Endodermal cell (in vitro differentiated cells): ENCODE measurements around the gene CCDC92B. TPM values are rescaled to one million over a fixed set of nuclear protein-coding genes. Genes with fewer than 3 reads are reported as not detected.

ENCODE experiments used
- DNase-seq: peaks from one replicate; pipeline ENCODE4 v3.0.0-alpha.2; 2017
- H3K27ac ChIP-seq: 2 replicates; pipeline ENCODE4 v1.5.1; 2013; ENCODE audit warnings: mild to moderate bottlenecking, low read depth, low read length, moderate library complexity
- H3K27me3 ChIP-seq: 2 replicates; pipeline ENCODE4 v1.6.1; 2013; ENCODE audit warnings: mild to moderate bottlenecking, low read length, moderate library complexity; ENCODE audit not compliant: insufficient read depth, control insufficient read depth, poor library complexity, severe bottlenecking
- H3K36me3 ChIP-seq: 2 replicates; pipeline ENCODE4 v1.7.0; 2013; ENCODE audit warnings: mild to moderate bottlenecking, low read length, moderate library complexity; ENCODE audit not compliant: control insufficient read depth, insufficient read depth
- H3K4me1 ChIP-seq: one replicate; pipeline ENCODE4 v1.7.0; 2013; ENCODE audit warnings: low read length; ENCODE audit not compliant: control insufficient read depth, insufficient read depth
- H3K4me3 ChIP-seq: 2 replicates; pipeline ENCODE4 v1.5.1; 2013; ENCODE audit warnings: mild to moderate bottlenecking, low read length, moderate library complexity
- H3K9ac ChIP-seq: 2 replicates; pipeline ENCODE4 v1.6.1; 2013; ENCODE audit warnings: mild to moderate bottlenecking, low read length, moderate library complexity; ENCODE audit not compliant: poor library complexity, severe bottlenecking; ENCODE audit errors: extremely low read depth
- H3K9me3 ChIP-seq: 2 replicates; pipeline ENCODE4 v1.6.1; 2013; ENCODE audit warnings: mild to moderate bottlenecking, low read length, moderate library complexity; ENCODE audit not compliant: control insufficient read depth
- H3K27ac Mint-ChIP-seq: 2 replicates; pipeline ENCODE4 v1.8.0; 2020; ENCODE audit warnings: mixed read lengths
- H3K27me3 Mint-ChIP-seq: 2 replicates; pipeline ENCODE4 v1.8.0; 2021; ENCODE audit warnings: mild to moderate bottlenecking, mixed read lengths; ENCODE audit not compliant: insufficient read depth
- H3K36me3 Mint-ChIP-seq: 2 replicates; pipeline ENCODE4 v1.8.0; 2020; ENCODE audit warnings: low read depth, mixed read lengths
- H3K4me1 Mint-ChIP-seq: 2 replicates; pipeline ENCODE4 v1.8.0; 2020; ENCODE audit warnings: mixed read lengths
- H3K4me3 Mint-ChIP-seq: 2 replicates; pipeline ENCODE4 v1.8.0; 2020; ENCODE audit warnings: mild to moderate bottlenecking, moderate library complexity, mixed read lengths
- H3K9me3 Mint-ChIP-seq: 2 replicates; pipeline ENCODE4 v1.8.0; 2020; ENCODE audit warnings: mild to moderate bottlenecking, mixed read lengths
- WGBS, 2 experiments: methylation state at CpG; one replicate each; pipeline versions ENCODE4 v1.1.5 to v1.1.7; 2013; ENCODE audit warnings: missing lambda C conversion rate in 2 of 2, mixed read lengths in 1 of 2; ENCODE audit not compliant: insufficient coverage in 1 of 2, insufficient read length in 1 of 2; 5-methylcytosine and 5-hydroxymethylcytosine counted together
- total RNA-seq, 2 donors: library from RNA; stranded (reverse); fragmentation: NEBNext Ultra II Directional in 1 of 2; extraction: Animal tissue kit (Norgen Biotek cat#: 25700) in 1 of 2; gene quantifications; 2 replicates in 1 of 2; 3 replicates in 1 of 2; pipeline ENCODE4 v1.2.1, GENCODE V29; 2021
- TF ChIP-seq, protein P1 (sequence below): fragments of 200-600 bp; sonication (generic); conservative IDR thresholded peaks from 2 replicates; pipeline ENCODE4 v1.5.0; 2021; ENCODE audit warnings: antibody characterized with exemption, mild to moderate bottlenecking

CCDC92B gene
- total RNA-seq, 2 donors from 2014 or later: 4.3 to 5.8 TPM

- H3K27ac Mint-ChIP-seq: no peak overlapping the region
- WGBS, 2 experiments: 95 to 96% methylated on average over 29 to 40 of the region's 40 CpGs
Observed at GRCh38 chr17:2697611-2698162, 51.8 kb downstream of the CCDC92B start.

DNA sequence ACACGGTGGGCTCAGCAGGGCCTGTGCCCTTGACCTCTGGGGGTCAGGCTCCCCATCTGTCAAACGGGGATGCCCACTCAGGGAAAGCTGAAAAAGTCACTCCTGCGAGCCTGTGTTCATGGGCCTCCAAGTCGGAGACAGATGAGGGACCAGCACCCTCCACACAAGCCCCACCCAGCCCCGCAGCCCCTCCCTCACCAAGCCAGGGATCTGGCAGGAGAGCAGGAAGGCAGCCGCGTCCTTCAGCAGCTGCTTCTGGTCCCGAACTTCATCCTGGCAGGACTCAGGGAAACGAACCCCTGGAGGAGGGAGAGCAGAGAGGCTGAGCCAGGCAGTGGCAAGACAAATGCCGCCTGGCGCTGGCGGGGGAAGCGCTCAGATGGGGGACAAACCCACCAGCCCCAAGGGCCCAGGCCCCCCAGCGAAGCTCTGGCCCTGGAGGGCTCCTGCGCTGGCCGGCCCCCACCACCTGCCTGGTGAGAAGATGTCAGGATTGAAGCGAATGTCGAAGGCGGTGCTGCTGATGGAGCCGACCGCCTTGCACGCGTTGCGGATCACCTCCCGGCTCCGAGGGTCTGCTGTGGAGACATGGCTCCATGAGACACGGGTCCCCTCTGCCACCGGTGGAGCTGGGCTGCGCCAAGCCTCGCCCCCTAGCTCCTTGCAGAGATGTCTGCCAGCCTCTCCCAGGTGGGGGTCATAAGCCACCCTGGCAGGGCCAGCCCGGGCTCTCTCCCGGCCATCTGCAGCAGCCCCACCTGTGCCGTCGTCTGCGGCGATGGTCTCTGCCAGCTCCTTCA lies 53.3 kb downstream of the CCDC92B start:
- Mint-ChIP-seq H3K4me3 (no peak overlapping the region), H3K27me3 (no peaks in the 10 kb centered on the region), H3K4me1 (no peaks in the 10 kb centered on the region), H3K27ac (no peak overlapping the region), H3K9me3 (no peaks in the 10 kb centered on the region), H3K36me3 (peaks cover 28% of the 10 kb centered on the region)
- no peak overlapping the region for H3K27ac ChIP-seq
- no peaks in the 10 kb centered on the region for H3K27me3 ChIP-seq
- H3K9ac ChIP-seq: no peak overlapping the region
- TF ChIP-seq, protein P1, sequence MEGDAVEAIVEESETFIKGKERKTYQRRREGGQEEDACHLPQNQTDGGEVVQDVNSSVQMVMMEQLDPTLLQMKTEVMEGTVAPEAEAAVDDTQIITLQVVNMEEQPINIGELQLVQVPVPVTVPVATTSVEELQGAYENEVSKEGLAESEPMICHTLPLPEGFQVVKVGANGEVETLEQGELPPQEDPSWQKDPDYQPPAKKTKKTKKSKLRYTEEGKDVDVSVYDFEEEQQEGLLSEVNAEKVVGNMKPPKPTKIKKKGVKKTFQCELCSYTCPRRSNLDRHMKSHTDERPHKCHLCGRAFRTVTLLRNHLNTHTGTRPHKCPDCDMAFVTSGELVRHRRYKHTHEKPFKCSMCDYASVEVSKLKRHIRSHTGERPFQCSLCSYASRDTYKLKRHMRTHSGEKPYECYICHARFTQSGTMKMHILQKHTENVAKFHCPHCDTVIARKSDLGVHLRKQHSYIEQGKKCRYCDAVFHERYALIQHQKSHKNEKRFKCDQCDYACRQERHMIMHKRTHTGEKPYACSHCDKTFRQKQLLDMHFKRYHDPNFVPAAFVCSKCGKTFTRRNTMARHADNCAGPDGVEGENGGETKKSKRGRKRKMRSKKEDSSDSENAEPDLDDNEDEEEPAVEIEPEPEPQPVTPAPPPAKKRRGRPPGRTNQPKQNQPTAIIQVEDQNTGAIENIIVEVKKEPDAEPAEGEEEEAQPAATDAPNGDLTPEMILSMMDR: no peak
- peaks cover 12% of the 10 kb centered on the region for H3K36me3 ChIP-seq
- H3K4me3 ChIP-seq: no peak overlapping the region
- no peaks in the 10 kb centered on the region for H3K4me1 ChIP-seq
- peak; percentile 46 for DNase-seq
- H3K9me3 ChIP-seq: no peaks in the 10 kb centered on the region
- 91 to 98% methylated on average over 31 to 36 of the region's 36 CpGs for WGBS, 2 experiments

More at GRCh38 chr17:2697611-2698162, 51.8 kb downstream of the CCDC92B start:
- DNase-seq: peak; percentile 57
- no peaks in the 10 kb centered on the region for H3K4me1 Mint-ChIP-seq
- Histone ChIP-seq H3K4me3 (no peak overlapping the region), H3K36me3 (peaks cover 19% of the 10 kb centered on the region), H3K27ac (no peak overlapping the region), H3K9ac (no peak overlapping the region), H3K27me3 (no peaks in the 10 kb centered on the region), H3K4me1 (no peaks in the 10 kb centered on the region), H3K9me3 (no peaks in the 10 kb centered on the region)
- no peak overlapping the region for H3K4me3 Mint-ChIP-seq
- H3K9me3 Mint-ChIP-seq: no peaks in the 10 kb centered on the region
- TF ChIP-seq, protein P1: no peak
- H3K36me3 Mint-ChIP-seq: peaks cover 33% of the 10 kb centered on the region
- H3K27me3 Mint-ChIP-seq: no peaks in the 10 kb centered on the region

- 89 to 92% methylated on average over 17 to 28 of the region's 28 CpGs for WGBS, 2 experiments
- H3K27me3 ChIP-seq: no peaks in the 10 kb centered on the region
- no peaks in the 10 kb centered on the region for H3K4me1 ChIP-seq
- no peak overlapping the region for H3K9ac ChIP-seq
- H3K4me3 ChIP-seq: no peak overlapping the region
- peaks cover 12% of the 10 kb centered on the region for H3K36me3 ChIP-seq
- Mint-ChIP-seq H3K9me3 (no peaks in the 10 kb centered on the region), H3K4me3 (no peak overlapping the region), H3K27me3 (no peaks in the 10 kb centered on the region), H3K27ac (no peak overlapping the region), H3K36me3 (peaks cover 30% of the 10 kb centered on the region), H3K4me1 (no peaks in the 10 kb centered on the region)
- no peak overlapping the region for H3K27ac ChIP-seq
- DNase-seq: peak; percentile 43
- no peaks in the 10 kb centered on the region for H3K9me3 ChIP-seq
- TF ChIP-seq, protein P1: no peak
Observed at GRCh38 chr17:2695243-2695960, 54.0 kb downstream of the CCDC92B start.
